IMR-90 (cell line): ENCODE results near the gene ARHGAP8. TPM values are rescaled to one million over a fixed set of nuclear protein-coding genes. Genes with fewer than 3 reads are reported as not detected.

Source experiments
- ATAC-seq: fragments of 200-7000 bp; cut with Tn5 transposase; 2 replicates; pipeline ENCODE4 v1.9.1; 2020; ENCODE audit warnings: low read depth, mild to moderate bottlenecking, moderate library complexity
- BruUV-seq: library from RNA; stranded (reverse); fragments of 400-500 nt; replicated peaks from 2 replicates; lab custom pipeline; 2021; lab: Mats Ljungman, UMichigan
- CTCF ChIA-PET: fragments of 300-600 bp; formaldehyde crosslinking; extraction: SDS; loops from one replicate; lab custom pipeline; 2021; ENCODE audit warnings: antibody characterized with exemption; lab: Yijun Ruan, JAX
- POLR2A ChIA-PET: fragments of 300-600 bp; sonication (Branson Sonifier 250); formaldehyde crosslinking; loops from one replicate; lab custom pipeline; 2022; ENCODE audit warnings: antibody characterized with exemption; ENCODE audit not compliant: unreplicated experiment; lab: Charles Lee
- DNase-seq: peaks from one replicate; pipeline ENCODE4 v3.0.0; 2013
- H2AFZ ChIP-seq: replicated peaks from 2 replicates; pipeline ENCODE3; 2013; ENCODE audit warnings: low read length, mild to moderate bottlenecking; ENCODE audit not compliant: poor library complexity
- H2AK5ac ChIP-seq: 2 replicates; pipeline ENCODE4 v1.6.1; 2013; ENCODE audit warnings: low read depth, low read length, inconsistent platforms
- H2AK9ac ChIP-seq: replicated peaks from 2 replicates; pipeline ENCODE3; 2013; ENCODE audit warnings: mild to moderate bottlenecking, low read depth, low read length, moderate library complexity; ENCODE audit not compliant: poor library complexity
- H2BK120ac ChIP-seq: 2 replicates; pipeline ENCODE4 v1.6.1; 2013; ENCODE audit warnings: low read depth, low read length, inconsistent platforms
- H2BK15ac ChIP-seq: 3 replicates; pipeline ENCODE4 v1.6.1; 2013; ENCODE audit warnings: low read depth, low read length, inconsistent platforms
- H2BK20ac ChIP-seq: 2 replicates; pipeline ENCODE4 v1.6.1; 2013; ENCODE audit warnings: low read depth, mild to moderate bottlenecking, inconsistent platforms, low read length, moderate library complexity
- H2BK5ac ChIP-seq: 2 replicates; pipeline ENCODE4 v1.6.1; 2013; ENCODE audit warnings: mild to moderate bottlenecking, low read depth, low read length, inconsistent platforms; ENCODE audit not compliant: poor library complexity, severe bottlenecking
- H3K14ac ChIP-seq: replicated peaks from 2 replicates; pipeline ENCODE4 v1.6.1; 2013; ENCODE audit warnings: low read depth, low read length, inconsistent platforms
- H3K18ac ChIP-seq: 2 replicates; pipeline ENCODE4 v1.6.1; 2013; ENCODE audit warnings: low read depth, low read length, control low read depth
- H3K23ac ChIP-seq: 2 replicates; pipeline ENCODE4 v1.6.1; 2013; ENCODE audit warnings: low read depth, low read length, inconsistent platforms
- H3K27ac ChIP-seq: 2 replicates; pipeline ENCODE4 v1.5.1; 2013; ENCODE audit warnings: mild to moderate bottlenecking, control low read depth, low read length; ENCODE audit not compliant: insufficient read depth
- H3K27me3 ChIP-seq: 2 replicates; pipeline ENCODE4 v1.6.1; 2013; ENCODE audit warnings: low read length; ENCODE audit not compliant: control insufficient read depth, insufficient read depth
- H3K36me3 ChIP-seq: 2 replicates; pipeline ENCODE4 v1.6.1; 2013; ENCODE audit warnings: low read length, mixed read lengths; ENCODE audit not compliant: control insufficient read depth, insufficient read depth
- H3K4ac ChIP-seq: 2 replicates; pipeline ENCODE4 v1.6.1; 2013; ENCODE audit warnings: low read depth, low read length, inconsistent platforms
- H3K4me1 ChIP-seq: 2 replicates; pipeline ENCODE4 v1.6.1; 2013; ENCODE audit warnings: low read length, mixed read lengths; ENCODE audit not compliant: control insufficient read depth, insufficient read depth
- H3K4me2 ChIP-seq: 2 replicates; pipeline ENCODE4 v1.6.1; 2013; ENCODE audit warnings: low read depth, mild to moderate bottlenecking, control low read depth, low read length, moderate library complexity
- H3K4me3 ChIP-seq: 2 replicates; pipeline ENCODE4 v1.5.1; 2013; ENCODE audit warnings: low read depth, mild to moderate bottlenecking, control low read depth, low read length, moderate library complexity; ENCODE audit not compliant: insufficient read depth
- H3K56ac ChIP-seq: 2 replicates; pipeline ENCODE4 v1.6.1; 2013; ENCODE audit warnings: low read length, inconsistent platforms; ENCODE audit not compliant: insufficient read depth; ENCODE audit errors: extremely low read depth
- H3K79me1 ChIP-seq, 2 experiments: 2 replicates each; pipeline ENCODE4 v1.6.1; 2013; ENCODE audit warnings: low read length in 2 of 2, inconsistent platforms in 1 of 2, low read depth in 1 of 2
- H3K9ac ChIP-seq: 2 replicates; pipeline ENCODE4 v1.6.1; 2013; ENCODE audit warnings: low read depth, low read length, control low read depth
- H3K9me1 ChIP-seq: 2 replicates; pipeline ENCODE4 v1.6.1; 2013; ENCODE audit warnings: low read length, inconsistent platforms; ENCODE audit not compliant: insufficient read depth
- H3K9me3 ChIP-seq: 2 replicates; pipeline ENCODE4 v1.6.1; 2013; ENCODE audit warnings: low read length; ENCODE audit not compliant: control insufficient read depth, insufficient read depth
- H4K20me1 ChIP-seq: 2 replicates; pipeline ENCODE4 v1.6.1; 2013; ENCODE audit warnings: low read length, inconsistent platforms; ENCODE audit not compliant: insufficient read depth
- H4K5ac ChIP-seq: 2 replicates; pipeline ENCODE4 v1.6.1; 2013; ENCODE audit warnings: mild to moderate bottlenecking, low read depth, low read length, control low read depth
- H4K8ac ChIP-seq, 2 experiments: 2 replicates each; pipeline ENCODE4 v1.6.1; 2013; ENCODE audit warnings: low read depth in 2 of 2, low read length in 2 of 2, control low read depth in 1 of 2, inconsistent platforms in 1 of 2
- H4K91ac ChIP-seq: 2 replicates; pipeline ENCODE4 v1.6.1; 2013; ENCODE audit warnings: low read depth, low read length, inconsistent platforms; ENCODE audit not compliant: insufficient read depth
- BHLHE40 ChIP-seq: fragments of 150-350 bp; IDR thresholded peaks from 2 replicates; pipeline ENCODE4 v1.6.1; 2016; ENCODE audit warnings: mild to moderate bottlenecking, low read depth, low read length
- CEBPB ChIP-seq: IDR thresholded peaks from 2 replicates; pipeline ENCODE4 v1.6.1; 2012; ENCODE audit warnings: low read depth, low read length, improper control_type of control experiment
- CHD1 ChIP-seq: IDR thresholded peaks from 2 replicates; pipeline ENCODE4 v1.6.1; 2012; ENCODE audit warnings: low read depth, low read length, improper control_type of control experiment
- CTCF ChIP-seq: conservative IDR thresholded peaks from 2 replicates; pipeline ENCODE4 v1.5.1; 2012; ENCODE audit warnings: mild to moderate bottlenecking, low read depth, low read length, improper control_type of control experiment
- ELK1 ChIP-seq: fragments of 150-350 bp; IDR thresholded peaks from 2 replicates; pipeline ENCODE4 v1.6.1; 2016; ENCODE audit warnings: low read depth, mild to moderate bottlenecking, low read length, moderate library complexity, borderline replicate concordance
- FOS ChIP-seq: fragments of 150-350 bp; IDR thresholded peaks from 2 replicates; pipeline ENCODE4 v1.6.1; 2016; ENCODE audit warnings: low read depth, low read length
- MAFK ChIP-seq: IDR thresholded peaks from 2 replicates; pipeline ENCODE4 v1.6.1; 2012; ENCODE audit warnings: low read depth, low read length, improper control_type of control experiment
- MAZ ChIP-seq: IDR thresholded peaks from 2 replicates; pipeline ENCODE4 v1.6.1; 2012; ENCODE audit warnings: low read depth, mild to moderate bottlenecking, low read length, improper control_type of control experiment, moderate library complexity, borderline replicate concordance
- MXI1 ChIP-seq: IDR thresholded peaks from 2 replicates; pipeline ENCODE4 v1.6.1; 2012; ENCODE audit warnings: low read depth, mild to moderate bottlenecking, low read length, moderate library complexity, borderline replicate concordance
- NFE2L2 ChIP-seq: fragments of 150-350 bp; IDR thresholded peaks from 2 replicates; pipeline ENCODE4 v1.6.1; 2016; ENCODE audit warnings: low read depth, mild to moderate bottlenecking, low read length
- POLR2A ChIP-seq: IDR thresholded peaks from 2 replicates; pipeline ENCODE4 v1.6.1; 2012; ENCODE audit warnings: mild to moderate bottlenecking, low read depth, low read length
- RAD21 ChIP-seq: IDR thresholded peaks from 2 replicates; pipeline ENCODE4 v1.6.1; 2012; ENCODE audit warnings: low read length, improper control_type of control experiment
- RCOR1 ChIP-seq: IDR thresholded peaks from 2 replicates; pipeline ENCODE4 v1.6.1; 2012; ENCODE audit warnings: mild to moderate bottlenecking, low read length, improper control_type of control experiment; ENCODE audit not compliant: insufficient replicate concordance
- RFX5 ChIP-seq: IDR thresholded peaks from 2 replicates; pipeline ENCODE4 v1.8.0; 2012; ENCODE audit warnings: low read depth, mild to moderate bottlenecking, low read length, moderate library complexity
- SMC3 ChIP-seq: fragments of 150-350 bp; IDR thresholded peaks from 2 replicates; pipeline ENCODE4 v1.6.1; 2016; ENCODE audit warnings: low read depth, mild to moderate bottlenecking, antibody characterized with exemption, low read length, moderate library complexity
- USF2 ChIP-seq: fragments of 150-350 bp; IDR thresholded peaks from 2 replicates; pipeline ENCODE4 v1.6.1; 2017; ENCODE audit warnings: mild to moderate bottlenecking, antibody characterized with exemption, low read length, low read depth
- WGBS, 2 experiments: methylation state at CpG; one replicate each; pipeline versions ENCODE4 v1.1.5 to v1.1.7; 2013; ENCODE audit warnings: missing lambda C conversion rate in 2 of 2; ENCODE audit not compliant: insufficient read length in 1 of 2; ENCODE audit errors: extremely low coverage in 2 of 2; 5-methylcytosine and 5-hydroxymethylcytosine counted together
- dilution Hi-C: fragments of 300-500 bp; cut with HindIII; formaldehyde crosslinking; loops from one replicate; pipeline ENCODE4 v1.14.3; 2018; ENCODE audit warnings: low sequenced_read_pairs; ENCODE audit not compliant: unreplicated experiment
- in situ Hi-C: fragments of 300-500 bp; cut with MboI; formaldehyde crosslinking; loops from 3 replicates; pipeline ENCODE4 v1.14.3; 2019; ENCODE audit warnings: low sequenced_read_pairs, inconsistent platforms, mixed read lengths
- intact Hi-C: fragments of 100-400 bp; cut with micrococcal nuclease; formaldehyde crosslinking; loops from 2 replicates; pipeline ENCODE4 v1.10.0; 2022
- polyA plus RNA-seq, 3 experiments: library from polyadenylated mRNA; depleted of rRNA; stranded (reverse); fragments of >200 nt; gene quantifications; 2 replicates each; pipeline ENCODE4 v1.2.3, GENCODE V29; 2012; ENCODE audit warnings: low replicate concordance in 1 of 3
- total RNA-seq: library from RNA; depleted of rRNA; stranded (reverse); fragments of >200 nt; gene quantifications from 2 replicates; pipeline ENCODE4 v1.2.3, GENCODE V29; 2012

Gene ARHGAP8
- total and polyA plus RNA-seq, 2 of the 4 experiments (the other 2 are of a cell fraction): 0.18 to 0.21 TPM

DNA sequence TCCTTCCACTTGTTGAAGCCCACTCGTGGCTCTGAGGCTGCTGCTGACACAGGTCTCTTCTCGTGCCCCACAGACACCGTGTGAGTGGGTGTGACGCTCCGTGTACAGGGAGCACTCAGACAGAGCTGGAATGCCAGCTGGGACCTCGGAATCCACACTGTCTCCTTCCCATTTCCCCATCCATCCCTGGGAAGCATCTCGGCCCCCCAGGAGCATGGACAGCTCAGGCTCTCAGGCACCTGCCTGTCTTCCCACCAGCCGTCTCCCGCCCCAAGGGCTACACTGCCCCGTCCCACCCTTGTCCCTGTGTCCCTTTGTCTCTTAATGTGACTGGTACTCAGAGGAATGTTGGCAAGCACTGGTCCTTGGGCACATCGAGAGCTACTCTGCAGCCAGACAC lies 63.8 kb downstream of the ARHGAP8 start:
- no peaks in the 10 kb centered on the region for H3K4me1 ChIP-seq
- no peak overlapping the region for H4K5ac ChIP-seq
- no peak overlapping the region for H2BK15ac ChIP-seq
- BruUV-seq: no TSS peak
- H2AFZ ChIP-seq: no peak overlapping the region
- POLR2A ChIA-PET: no interaction called here
- H3K27me3 ChIP-seq: peaks cover 6% of the 10 kb centered on the region; the same call in 1 of the 2 replicates
- TF ChIP-seq NFE2L2 (no peak), FOS (no peak), ELK1 (no peak), RAD21 (no peak), MAZ (no peak), MAFK (no peak), MXI1 (no peak), SMC3 (no peak), POLR2A (no peak), CEBPB (no peak), RFX5 (no peak), CHD1 (no peak), USF2 (no peak), BHLHE40 (no peak), RCOR1 (no peak), CTCF (no peak)
- no peak overlapping the region for H2AK5ac ChIP-seq
- H3K79me1 ChIP-seq: no peaks in the 10 kb centered on the region
- no peak overlapping the region for H2BK120ac ChIP-seq
- no peak overlapping the region for H3K14ac ChIP-seq
- CTCF ChIA-PET: no interaction called here
- no peaks in the 10 kb centered on the region for H3K9me1 ChIP-seq
- in situ Hi-C loops: no loop called here
- WGBS, 2 experiments: 80% methylated on average over 1 of the region's 11 CpGs; no CpG with 5 or more reads in 1 of the 2 experiments
- H3K9me3 ChIP-seq: peaks cover 3% of the 10 kb centered on the region; the same call in 1 of the 2 replicates
- H2BK20ac ChIP-seq: no peak overlapping the region
- no peak overlapping the region for H3K9ac ChIP-seq
- no peak overlapping the region for H3K23ac ChIP-seq
- no peak overlapping the region for H3K4me2 ChIP-seq
- H3K4ac ChIP-seq: no peak overlapping the region
- H3K27ac ChIP-seq: no peak overlapping the region
- ATAC-seq (no peak), DNase-seq (no peak)
- H3K56ac ChIP-seq: no peak overlapping the region
- H3K4me3 ChIP-seq: no peak overlapping the region
- dilution Hi-C loops: no loop called here
- H2AK9ac ChIP-seq: no peak overlapping the region
- no peaks in the 10 kb centered on the region for H3K36me3 ChIP-seq
- no peak overlapping the region for H3K18ac ChIP-seq
- H2BK5ac ChIP-seq: no peak overlapping the region
- no peak overlapping the region for H4K91ac ChIP-seq
- H4K20me1 ChIP-seq: no peaks in the 10 kb centered on the region
- intact Hi-C loops: no loop called here
- H4K8ac ChIP-seq: no peak overlapping the region
